HG03469 (cell line): ENCODE measurements around the gene PRMT1.

Source experiments
- ATAC-seq: cut with Tn5 transposase; IDR thresholded peaks from one replicate; pipeline ENCODE4 v1.9.1; 2021; ENCODE audit warnings: mild to moderate bottlenecking, moderate library complexity, moderate number of reproducible peaks; ENCODE audit not compliant: unreplicated experiment

The PRMT1 gene

GRCh38 chr19:49687566-49688316, 10.7 kb downstream of the PRMT1 start:
- no peak for ATAC-seq

GRCh38 chr19:49688531-49689132, 11.6 kb downstream of the PRMT1 start:
- no peak for ATAC-seq

GRCh38 chr19:49689133-49690078, 12.3 kb downstream of the PRMT1 start, which contains the start of gene ADM5:
ADM5 (plus strand) TSS chr19:49689594; CDS start chr19:49689838, 244 bp downstream.
- no peak for ATAC-seq

- no peak for ATAC-seq
These were observed 13.1 kb downstream of the PRMT1 start for GRCh38 chr19:49690079-49690655.

- no peak for ATAC-seq
These were observed 13.7 kb downstream of the PRMT1 start, which contains the start of gene CPT1C for GRCh38 chr19:49690656-49691242. CPT1C (plus strand) TSS chr19:49691116; CDS start chr19:49692253, 1,137 bp downstream.

- ATAC-seq: no peak
These were observed 14.4 kb downstream of the PRMT1 start for GRCh38 chr19:49691243-49692146.

GRCh38 chr19:49692147-49692506, 15.1 kb downstream of the PRMT1 start:
- no peak for ATAC-seq

GRCh38 chr19:49696115-49696514, 19.0 kb downstream of the PRMT1 start:
- no peak for ATAC-seq

GRCh38 chr19:49696865-49697264, 19.8 kb downstream of the PRMT1 start:
- no peak for ATAC-seq

GRCh38 chr19:49699364-49699763, 22.3 kb downstream of the PRMT1 start:
- no peak for ATAC-seq

- ATAC-seq: no peak
These were observed 23.5 kb downstream of the PRMT1 start for GRCh38 chr19:49700563-49700962.

- no peak for ATAC-seq
These were observed 24.3 kb downstream of the PRMT1 start for GRCh38 chr19:49701271-49701786.

- no peak for ATAC-seq
These were observed 28.0 kb downstream of the PRMT1 start for GRCh38 chr19:49704888-49705642.

- ATAC-seq: no peak
These were observed 28.8 kb downstream of the PRMT1 start for GRCh38 chr19:49705919-49706318.

GRCh38 chr19:49710372-49710951, 33.4 kb downstream of the PRMT1 start:
- no peak for ATAC-seq

- ATAC-seq: no peak
These were observed 35.4 kb downstream of the PRMT1 start for GRCh38 chr19:49712397-49712859.

GRCh38 chr19:49713236-49713845, 36.3 kb downstream of the PRMT1 start:
- ATAC-seq: no peak

GRCh38 chr19:49716154-49716553, 39.1 kb downstream of the PRMT1 start:
- no peak for ATAC-seq
